ENCODE data around the gene PCSK2. TPM values are rescaled to one million over a fixed set of nuclear protein-coding genes. Genes with fewer than 3 reads are reported as not detected.

Gene PCSK2
- total RNA-seq, 1 donor, result not detected

DNA sequence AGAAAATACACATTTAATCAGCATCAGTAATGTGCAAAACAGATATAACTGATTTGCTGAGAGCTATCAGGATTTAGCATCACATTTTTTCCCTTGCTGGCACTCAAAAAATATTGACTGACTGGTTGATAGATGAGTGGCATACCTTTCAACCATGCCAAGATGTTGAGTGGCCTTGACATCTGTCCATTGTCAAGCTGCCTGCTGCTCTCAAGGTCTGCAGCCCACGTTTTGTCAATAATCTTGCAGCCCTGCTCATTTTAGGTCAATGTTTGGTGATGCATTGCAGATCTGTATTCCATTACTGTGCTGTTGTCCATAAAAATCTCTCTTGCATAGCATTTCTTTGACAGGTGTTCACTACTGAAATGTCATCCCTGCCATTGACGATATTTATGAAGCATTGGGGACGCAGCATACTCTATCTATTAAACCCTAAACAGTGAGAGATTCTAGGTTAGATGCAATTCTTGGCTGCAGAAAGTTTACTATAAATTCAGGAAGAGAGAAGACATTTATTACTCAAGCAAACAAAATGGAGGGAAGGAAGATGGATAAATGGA lies 192.7 kb downstream of the PCSK2 start:
- H3K36me3 ChIP-seq (ENCODE audit: insufficient read depth, low read length), result no peaks in the 10 kb centered on the region
- no peak overlapping the region for H2AFZ ChIP-seq (ENCODE audit: low read length)
- no peaks in the 10 kb centered on the region for H3K79me2 ChIP-seq (ENCODE audit: insufficient read depth, low read length)
- peaks cover 2% of the 10 kb centered on the region for H3K27me3 ChIP-seq (ENCODE audit: insufficient read depth, low read length)
- TF ChIP-seq, protein P1, sequence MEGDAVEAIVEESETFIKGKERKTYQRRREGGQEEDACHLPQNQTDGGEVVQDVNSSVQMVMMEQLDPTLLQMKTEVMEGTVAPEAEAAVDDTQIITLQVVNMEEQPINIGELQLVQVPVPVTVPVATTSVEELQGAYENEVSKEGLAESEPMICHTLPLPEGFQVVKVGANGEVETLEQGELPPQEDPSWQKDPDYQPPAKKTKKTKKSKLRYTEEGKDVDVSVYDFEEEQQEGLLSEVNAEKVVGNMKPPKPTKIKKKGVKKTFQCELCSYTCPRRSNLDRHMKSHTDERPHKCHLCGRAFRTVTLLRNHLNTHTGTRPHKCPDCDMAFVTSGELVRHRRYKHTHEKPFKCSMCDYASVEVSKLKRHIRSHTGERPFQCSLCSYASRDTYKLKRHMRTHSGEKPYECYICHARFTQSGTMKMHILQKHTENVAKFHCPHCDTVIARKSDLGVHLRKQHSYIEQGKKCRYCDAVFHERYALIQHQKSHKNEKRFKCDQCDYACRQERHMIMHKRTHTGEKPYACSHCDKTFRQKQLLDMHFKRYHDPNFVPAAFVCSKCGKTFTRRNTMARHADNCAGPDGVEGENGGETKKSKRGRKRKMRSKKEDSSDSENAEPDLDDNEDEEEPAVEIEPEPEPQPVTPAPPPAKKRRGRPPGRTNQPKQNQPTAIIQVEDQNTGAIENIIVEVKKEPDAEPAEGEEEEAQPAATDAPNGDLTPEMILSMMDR (IDR thresholded peaks at IDR 0.05; ENCODE audit: extremely low read depth, low read depth, low read length), result no peak
- no peak overlapping the region for H3K4me3 ChIP-seq (ENCODE audit: insufficient read depth, low read length)
- H4K20me1 ChIP-seq (ENCODE audit: insufficient read depth, low read length), result no peaks in the 10 kb centered on the region
- no peak overlapping the region for H3K27ac ChIP-seq (ENCODE audit: low read depth, low read length)
- H3K4me2 ChIP-seq (ENCODE audit: insufficient read depth, low read length), result no peak overlapping the region
- no peak for DNase-seq (ENCODE audit: insufficient read length, low spot score, missing footprints)
- H3K4me1 ChIP-seq (ENCODE audit: insufficient read depth, low read length), result no peaks in the 10 kb centered on the region
- H3K9me3 ChIP-seq (ENCODE audit: low read depth, low read length), result no peaks in the 10 kb centered on the region

DNA sequence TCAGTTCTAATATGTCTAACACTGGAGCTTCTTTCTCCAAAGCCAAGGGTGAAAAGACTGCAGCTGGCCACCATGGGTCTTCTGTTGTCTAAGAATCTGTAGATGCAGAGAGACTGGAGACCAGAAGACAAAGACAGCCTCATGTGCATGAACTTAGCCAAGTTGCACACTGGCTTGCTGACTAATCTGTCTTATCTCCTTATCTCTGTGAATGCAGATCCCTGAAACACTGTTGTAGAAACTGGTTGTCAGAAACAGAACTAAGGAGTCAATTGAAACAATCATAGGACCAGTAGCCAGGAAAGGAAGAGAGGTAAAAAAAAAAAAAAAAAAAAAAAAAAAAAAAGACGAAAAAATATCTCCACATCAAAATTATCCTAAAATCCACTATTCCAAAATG lies 194.7 kb downstream of the PCSK2 start:
- Histone ChIP-seq H2AFZ (ENCODE audit: low read length) (no peak overlapping the region), H3K4me3 (ENCODE audit: insufficient read depth, low read length) (no peak overlapping the region), H3K79me2 (ENCODE audit: insufficient read depth, low read length) (no peaks in the 10 kb centered on the region), H3K4me2 (ENCODE audit: insufficient read depth, low read length) (no peak overlapping the region), H3K27me3 (ENCODE audit: insufficient read depth, low read length) (peaks cover 2% of the 10 kb centered on the region), H3K4me1 (ENCODE audit: insufficient read depth, low read length) (no peaks in the 10 kb centered on the region), H3K27ac (ENCODE audit: low read depth, low read length) (no peak overlapping the region), H3K9me3 (ENCODE audit: low read depth, low read length) (no peaks in the 10 kb centered on the region), H4K20me1 (ENCODE audit: insufficient read depth, low read length) (no peaks in the 10 kb centered on the region), H3K36me3 (ENCODE audit: insufficient read depth, low read length) (no peaks in the 10 kb centered on the region)
- TF ChIP-seq, protein P1 (IDR thresholded peaks at IDR 0.05; ENCODE audit: extremely low read depth, low read depth, low read length), result no peak
- DNase-seq (ENCODE audit: insufficient read length, low spot score, missing footprints), result no peak

DNA sequence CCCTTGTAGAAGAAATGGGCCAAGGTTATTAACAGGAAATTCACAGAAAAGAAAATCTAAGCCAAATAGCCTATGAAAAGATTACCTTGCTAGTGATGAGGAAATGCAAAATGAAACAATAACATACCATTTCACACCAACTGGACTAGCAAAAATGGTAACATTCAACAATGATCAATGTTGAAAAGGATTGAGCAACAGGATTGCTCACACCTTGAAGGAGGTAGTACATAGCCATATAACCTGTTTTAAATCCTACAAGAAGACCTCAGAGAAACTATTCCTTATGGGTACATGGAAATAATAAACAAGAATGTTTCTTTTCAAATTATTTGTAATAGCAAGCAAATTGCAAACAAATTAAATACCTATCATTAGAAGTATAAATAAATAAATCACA lies 196.9 kb downstream of the PCSK2 start:
- H3K79me2 ChIP-seq (ENCODE audit: insufficient read depth, low read length), result no peaks in the 10 kb centered on the region
- TF ChIP-seq, protein P1 (IDR thresholded peaks at IDR 0.05; ENCODE audit: extremely low read depth, low read depth, low read length), result no peak

DNA sequence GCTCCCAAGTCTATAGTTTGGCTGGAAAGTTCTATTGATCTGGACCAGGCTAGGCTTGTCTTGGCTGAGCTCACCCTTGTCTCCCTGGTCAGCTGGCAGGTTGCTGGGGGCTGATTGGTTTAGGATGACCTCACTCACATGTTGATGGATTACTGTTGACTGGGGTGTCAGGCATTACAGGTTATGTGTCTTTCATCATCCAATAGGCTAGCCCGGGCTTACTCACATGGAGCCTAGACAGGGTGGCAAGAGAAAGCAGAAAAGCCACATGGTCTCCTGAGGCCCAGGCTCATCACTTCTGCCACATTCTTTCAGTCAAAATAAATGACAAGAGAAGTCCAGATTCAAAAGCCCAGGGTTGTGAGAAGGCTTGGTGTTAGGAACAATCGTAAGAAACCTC lies 200.8 kb downstream of the PCSK2 start:
- H4K20me1 ChIP-seq (ENCODE audit: insufficient read depth, low read length), result no peaks in the 10 kb centered on the region
- H3K4me1 ChIP-seq (ENCODE audit: insufficient read depth, low read length), result peaks cover 2% of the 10 kb centered on the region
- H2AFZ ChIP-seq (ENCODE audit: low read length), result no peak overlapping the region
- H3K4me3 ChIP-seq (ENCODE audit: insufficient read depth, low read length), result no peak overlapping the region
- no peaks in the 10 kb centered on the region for H3K36me3 ChIP-seq (ENCODE audit: insufficient read depth, low read length)
- H3K4me2 ChIP-seq (ENCODE audit: insufficient read depth, low read length), result no peak overlapping the region
- no peak overlapping the region for H3K27ac ChIP-seq (ENCODE audit: low read depth, low read length)
- no peaks in the 10 kb centered on the region for H3K9me3 ChIP-seq (ENCODE audit: low read depth, low read length)
- TF ChIP-seq, protein P1 (IDR thresholded peaks at IDR 0.05; ENCODE audit: extremely low read depth, low read depth, low read length), result no peak
- no peaks in the 10 kb centered on the region for H3K79me2 ChIP-seq (ENCODE audit: insufficient read depth, low read length)
- H3K27me3 ChIP-seq (ENCODE audit: insufficient read depth, low read length), result no peaks in the 10 kb centered on the region
- DNase-seq (ENCODE audit: insufficient read length, low spot score, missing footprints), result no peak

More for the DNA sequence above, 196.9 kb downstream of the PCSK2 start:
- Histone ChIP-seq H4K20me1 (ENCODE audit: insufficient read depth, low read length) (no peaks in the 10 kb centered on the region), H3K27me3 (ENCODE audit: insufficient read depth, low read length) (peaks cover 2% of the 10 kb centered on the region), H2AFZ (ENCODE audit: low read length) (no peak overlapping the region), H3K4me1 (ENCODE audit: insufficient read depth, low read length) (no peaks in the 10 kb centered on the region), H3K9me3 (ENCODE audit: low read depth, low read length) (no peaks in the 10 kb centered on the region), H3K36me3 (ENCODE audit: insufficient read depth, low read length) (no peaks in the 10 kb centered on the region), H3K27ac (ENCODE audit: low read depth, low read length) (no peak overlapping the region), H3K4me2 (ENCODE audit: insufficient read depth, low read length) (no peak overlapping the region), H3K4me3 (ENCODE audit: insufficient read depth, low read length) (no peak overlapping the region)
- no peak for DNase-seq (ENCODE audit: insufficient read length, low spot score, missing footprints)

All from osteoblast (primary cell).